Common myeloid progenitor, CD34-positive (primary cell): ENCODE results near the gene CNOT3.
A peak's percentile ranks its signal among the peaks of the same experiment; 100 is the strongest.
"Not testable (repeated sequence)": the region's sequence is repeated elsewhere in the genome, so short reads cannot be mapped to it uniquely, and the experiment has no call there.

ENCODE experiments used
- CTCF ChIA-PET: fragments of 350-600 bp; sonication (Branson Sonifier 250); formaldehyde crosslinking; loops from one replicate; lab custom pipeline; 2021; ENCODE audit warnings: antibody characterized with exemption; lab: Charles Lee
- POLR2A ChIA-PET: fragments of 350-600 bp; sonication (Branson Sonifier 250); formaldehyde crosslinking; loops from one replicate; lab custom pipeline; 2021; ENCODE audit warnings: antibody characterized with exemption; lab: Charles Lee
- DNase-seq, 3 donors: peaks; one replicate each; pipeline versions ENCODE4 v3.0.0 to v3.0.0-alpha.2; 2013
- H3K27ac ChIP-seq, 2 experiments: 1 replicate in 1 of 2; 2 replicates in 1 of 2; pipeline ENCODE4 v1.7.0; 2013; ENCODE audit warnings: inconsistent platforms in 2 of 2, low read length in 2 of 2, mild to moderate bottlenecking in 2 of 2, low read depth in 1 of 2, moderate library complexity in 1 of 2; ENCODE audit not compliant: severe bottlenecking in 2 of 2, insufficient read depth in 1 of 2, poor library complexity in 1 of 2
- H3K27me3 ChIP-seq, 5 experiments: replicated peaks in 2 of 5; 1 replicate in 3 of 5; 2 replicates in 2 of 5; pipeline versions ENCODE4 v1.6.1 to v1.7.0; 2013; ENCODE audit warnings: low read length in 4 of 5, mild to moderate bottlenecking in 2 of 5, moderate library complexity in 2 of 5, inconsistent platforms in 1 of 5; ENCODE audit not compliant: insufficient read depth in 5 of 5, control insufficient read depth in 4 of 5
- H3K36me3 ChIP-seq, 4 experiments: 1 replicate in 2 of 4; 2 replicates in 2 of 4; pipeline versions ENCODE4 v1.6.1 to v1.7.0; 2013; ENCODE audit warnings: low read length in 3 of 4, control low read depth in 1 of 4, mild to moderate bottlenecking in 1 of 4; ENCODE audit not compliant: control insufficient read depth in 4 of 4, insufficient read depth in 4 of 4
- H3K4me1 ChIP-seq, 4 experiments: 1 replicate in 3 of 4; 2 replicates in 1 of 4; pipeline versions ENCODE4 v1.6.1 to v1.7.1; 2013; ENCODE audit warnings: low read length in 3 of 4, mild to moderate bottlenecking in 3 of 4, control low read depth in 1 of 4, inconsistent platforms in 1 of 4, moderate library complexity in 1 of 4; ENCODE audit not compliant: control insufficient read depth in 4 of 4, insufficient read depth in 4 of 4; ENCODE audit errors: control extremely low read depth in 1 of 4
- H3K4me3 ChIP-seq, 7 experiments: 1 replicate in 4 of 7; 2 replicates in 3 of 7; pipeline versions ENCODE4 v1.5.1 to v1.7.0; 2013; ENCODE audit warnings: mild to moderate bottlenecking in 7 of 7, low read length in 6 of 7, moderate library complexity in 6 of 7, inconsistent platforms in 2 of 7, low read depth in 2 of 7, control low read depth in 1 of 7; ENCODE audit not compliant: insufficient read depth in 4 of 7, control insufficient read depth in 1 of 7; ENCODE audit errors: extremely low read depth in 1 of 7
- H3K9me3 ChIP-seq, 5 experiments: 1 replicate in 4 of 5; 2 replicates in 1 of 5; pipeline versions ENCODE4 v1.6.1 to v1.7.1; 2013; ENCODE audit warnings: low read length in 4 of 5, mild to moderate bottlenecking in 2 of 5, inconsistent platforms in 1 of 5, low read depth in 1 of 5, moderate library complexity in 1 of 5; ENCODE audit not compliant: control insufficient read depth in 4 of 5, insufficient read depth in 2 of 5; ENCODE audit errors: control extremely low read depth in 1 of 5
- WGBS: methylation state at CpG from one replicate; pipeline ENCODE4 v1.1.5; 2013; ENCODE audit not compliant: insufficient coverage; 5-methylcytosine and 5-hydroxymethylcytosine counted together

Gene CNOT3

GRCh38 chr19:54169149-54169740 lies 31.7 kb downstream of the CNOT3 start:
- Histone ChIP-seq H3K4me1 (peaks cover 0 to 23% (median 20%) of the 10 kb centered on the region in 4 experiments), H3K36me3 (no peaks in the 10 kb centered on the region), H3K27me3 (peaks cover 0 to 3% (median 0%) of the 10 kb centered on the region in 5 experiments), H3K9me3 (peaks cover 0 to 3% (median 0%) of the 10 kb centered on the region in 5 experiments), H3K4me3 (no peak overlapping the region), H3K27ac (no peak overlapping the region)
- ChIA-PET POLR2A (no interaction called here), CTCF (interaction anchor here (1.0 to 5.0 kb wide), 11 partner anchors 10 to 97 kb away, joined by 3 to 28 read pairs (median 8); partner anchors contain the start of gene LENG1)
- DNase-seq: no peak
- WGBS: 94% methylated on average over 15 of the region's 21 CpGs

- H3K27ac ChIP-seq, H3K4me3 ChIP-seq, H3K27me3 ChIP-seq, POLR2A ChIA-PET, DNase-seq, H3K9me3 ChIP-seq: not testable (repeated sequence)
- WGBS: 98% methylated on average over 9 of the region's 23 CpGs
- H3K36me3 ChIP-seq: peaks cover 0 to 15% (median 3%) of the 10 kb centered on the region in 4 experiments
- peaks cover 0 to 18% (median 15%) of the 10 kb centered on the region in 4 experiments for H3K4me1 ChIP-seq
- CTCF ChIA-PET: interaction anchor here (1.8 to 2.6 kb wide), 3 partner anchors 12 to 220 kb away, joined by 6 to 8 read pairs (median 8); no protein-coding TSS in a partner anchor
These were observed 34.3 kb downstream of the CNOT3 start for GRCh38 chr19:54171736-54172431.

- Histone ChIP-seq H3K4me3 (no peak within 1 kb of the TSS), H3K36me3 (peaks cover 0 to 19% (median 4%) of the 10 kb centered on the region in 4 experiments), H3K27ac (no peak within 1 kb of the TSS), H3K4me1 (peaks cover 0 to 18% (median 15%) of the 10 kb centered on the region in 4 experiments), H3K9me3 (no peaks in the 10 kb centered on the region), H3K27me3 (no peaks in the 10 kb centered on the region)
- POLR2A ChIA-PET: interaction anchor here (1.3 to 1.7 kb wide), 2 partner anchors 8 to 15 kb away, joined by 3 to 5 read pairs; no protein-coding TSS in a partner anchor
- CTCF ChIA-PET: interaction anchor here (1.3 to 2.8 kb wide), 4 partner anchors 9 to 93 kb away, joined by 8 to 12 read pairs (median 8); partner anchors contain the start of gene MBOAT7
- DNase-seq: peak in 1 of 3 donors; percentile 32
- WGBS: 25% methylated on average over 9 of the region's 13 CpGs
These were observed 35.2 kb downstream of the CNOT3 start, which contains the start of gene TMC4 for GRCh38 chr19:54172471-54173358. Gene TMC4 (minus strand): TSS chr19:54173160. CDS start chr19:54173117, 43 bp downstream.

- Histone ChIP-seq H3K27ac (no peak overlapping the region), H3K9me3 (no peaks in the 10 kb centered on the region), H3K36me3 (peaks cover 2 to 23% (median 7%) of the 10 kb centered on the region in 4 experiments), H3K27me3 (no peaks in the 10 kb centered on the region), H3K4me3 (no peak overlapping the region), H3K4me1 (peaks cover 0 to 16% (median 14%) of the 10 kb centered on the region in 4 experiments)
- POLR2A ChIA-PET: interaction anchor here (0.5 to 1.7 kb wide), 3 partner anchors 8 to 1499 kb away, joined by 3 to 6 read pairs (median 5); no protein-coding TSS in a partner anchor
- DNase-seq: no peak
- CTCF ChIA-PET: interaction anchor here (1.3 to 2.8 kb wide), 5 partner anchors 10 to 92 kb away, joined by 4 to 12 read pairs (median 8); partner anchors contain the start of gene MBOAT7
- WGBS: 54% methylated on average over 13 of the region's 15 CpGs
These were observed 35.8 kb downstream of the CNOT3 start for GRCh38 chr19:54173359-54173699.

- Histone ChIP-seq H3K27ac (no peak overlapping the region), H3K27me3 (no peaks in the 10 kb centered on the region), H3K4me1 (peaks cover 0 to 16% (median 13%) of the 10 kb centered on the region in 4 experiments), H3K4me3 (peak overlapping the region in 1 of 7 experiments; percentile 8), H3K9me3 (no peaks in the 10 kb centered on the region), H3K36me3 (peaks cover 5 to 32% (median 15%) of the 10 kb centered on the region in 4 experiments)
- WGBS: 94% methylated on average over 14 of the region's 25 CpGs
- CTCF ChIA-PET: interaction anchor here (0.6 to 2.8 kb wide), 6 partner anchors 11 to 94 kb away, joined by 3 to 12 read pairs (median 8); partner anchors contain the start of gene MBOAT7
- DNase-seq: no peak
- POLR2A ChIA-PET: interaction anchor here (0.5 to 1.7 kb wide), 3 partner anchors 9 to 1498 kb away, joined by 3 to 6 read pairs (median 5); no protein-coding TSS in a partner anchor
These were observed 36.6 kb downstream of the CNOT3 start for GRCh38 chr19:54173951-54174834.
